Calu3 (cell line): ENCODE measurements around the gene SERPINE3. TPM values are rescaled to one million over a fixed set of nuclear protein-coding genes. Genes with fewer than 3 reads are reported as not detected.

ENCODE experiments used
- BruUV-seq: library from RNA; stranded (reverse); fragments of 400-500 nt; replicated peaks from 2 replicates; lab custom pipeline; 2021; lab: Mats Ljungman, UMichigan
- CTCF ChIA-PET: fragments of 300-600 bp; sonication (Branson Sonifier 250); formaldehyde crosslinking; loops from one replicate; lab custom pipeline; 2022; ENCODE audit warnings: antibody characterized with exemption; lab: Charles Lee
- DNase-seq: peaks from one replicate; pipeline ENCODE4 v3.0.0; 2022
- H3K27ac Mint-ChIP-seq: one replicate; pipeline ENCODE4 v1.8.0; 2022; ENCODE audit warnings: mixed read lengths; ENCODE audit not compliant: unreplicated experiment
- H3K27me3 Mint-ChIP-seq: one replicate; pipeline ENCODE4 v1.8.0; 2022; ENCODE audit warnings: mixed read lengths; ENCODE audit not compliant: unreplicated experiment
- H3K36me3 Mint-ChIP-seq: one replicate; pipeline ENCODE4 v1.8.0; 2022; ENCODE audit warnings: mild to moderate bottlenecking, moderate library complexity, mixed read lengths; ENCODE audit not compliant: insufficient read depth, unreplicated experiment
- H3K4me1 Mint-ChIP-seq: one replicate; pipeline ENCODE4 v1.8.0; 2022; ENCODE audit warnings: mild to moderate bottlenecking, low read depth, mixed read lengths; ENCODE audit not compliant: unreplicated experiment
- H3K4me3 Mint-ChIP-seq: one replicate; pipeline ENCODE4 v1.8.0; 2022; ENCODE audit warnings: mild to moderate bottlenecking, low read depth, moderate library complexity, mixed read lengths; ENCODE audit not compliant: unreplicated experiment
- H3K9me3 Mint-ChIP-seq: one replicate; pipeline ENCODE4 v1.8.0; 2022; ENCODE audit warnings: low read depth, mixed read lengths; ENCODE audit not compliant: unreplicated experiment
- intact Hi-C: fragments of 100-400 bp; cut with micrococcal nuclease; formaldehyde crosslinking; loops from one replicate; pipeline ENCODE4 v1.10.0; 2022; ENCODE audit not compliant: unreplicated experiment
- total RNA-seq: library from RNA; stranded (reverse); gene quantifications from 2 replicates; pipeline ENCODE4 v1.2.3, GENCODE V29; 2022
- TF ChIP-seq, protein P1 (sequence below): fragments of 200-600 bp; IDR thresholded peaks from one replicate; pipeline ENCODE4 v1.8.0; 2022; ENCODE audit warnings: antibody characterized with exemption; ENCODE audit not compliant: unreplicated experiment

SERPINE3 gene
- total RNA-seq, 1 experiment from 2014 or later: not detected

DNA sequence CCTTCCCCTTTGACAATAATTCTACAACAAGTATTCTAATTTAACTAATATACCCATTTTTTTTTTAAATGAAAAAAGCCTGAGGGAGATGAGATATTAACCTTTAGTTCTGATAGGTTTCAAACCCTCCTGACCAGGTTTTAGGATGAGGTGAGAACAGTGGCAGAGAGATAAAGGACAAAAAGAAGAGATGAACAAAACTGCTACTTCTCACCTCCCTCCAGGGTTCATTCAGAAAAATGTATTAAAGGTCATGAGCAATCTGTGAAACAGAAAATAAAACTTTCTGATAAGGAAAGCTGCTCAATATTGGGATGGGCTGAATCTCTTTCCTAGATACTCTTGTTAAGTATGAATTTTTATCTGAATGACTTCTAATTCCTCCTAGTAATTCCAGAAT lies 24.1 kb downstream of the SERPINE3 start:
- H3K4me1 Mint-ChIP-seq: no peaks in the 10 kb centered on the region
- no peak overlapping the region for H3K27ac Mint-ChIP-seq
- H3K4me3 Mint-ChIP-seq: no peak overlapping the region
- BruUV-seq: no TSS peak
- CTCF ChIA-PET: no interaction called here
- intact Hi-C loops: no loop called here
- no peak for DNase-seq
- H3K27me3 Mint-ChIP-seq: no peaks in the 10 kb centered on the region
- TF ChIP-seq, protein P1, sequence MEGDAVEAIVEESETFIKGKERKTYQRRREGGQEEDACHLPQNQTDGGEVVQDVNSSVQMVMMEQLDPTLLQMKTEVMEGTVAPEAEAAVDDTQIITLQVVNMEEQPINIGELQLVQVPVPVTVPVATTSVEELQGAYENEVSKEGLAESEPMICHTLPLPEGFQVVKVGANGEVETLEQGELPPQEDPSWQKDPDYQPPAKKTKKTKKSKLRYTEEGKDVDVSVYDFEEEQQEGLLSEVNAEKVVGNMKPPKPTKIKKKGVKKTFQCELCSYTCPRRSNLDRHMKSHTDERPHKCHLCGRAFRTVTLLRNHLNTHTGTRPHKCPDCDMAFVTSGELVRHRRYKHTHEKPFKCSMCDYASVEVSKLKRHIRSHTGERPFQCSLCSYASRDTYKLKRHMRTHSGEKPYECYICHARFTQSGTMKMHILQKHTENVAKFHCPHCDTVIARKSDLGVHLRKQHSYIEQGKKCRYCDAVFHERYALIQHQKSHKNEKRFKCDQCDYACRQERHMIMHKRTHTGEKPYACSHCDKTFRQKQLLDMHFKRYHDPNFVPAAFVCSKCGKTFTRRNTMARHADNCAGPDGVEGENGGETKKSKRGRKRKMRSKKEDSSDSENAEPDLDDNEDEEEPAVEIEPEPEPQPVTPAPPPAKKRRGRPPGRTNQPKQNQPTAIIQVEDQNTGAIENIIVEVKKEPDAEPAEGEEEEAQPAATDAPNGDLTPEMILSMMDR: no peak
- H3K9me3 Mint-ChIP-seq: no peaks in the 10 kb centered on the region
- H3K36me3 Mint-ChIP-seq: no peaks in the 10 kb centered on the region

DNA sequence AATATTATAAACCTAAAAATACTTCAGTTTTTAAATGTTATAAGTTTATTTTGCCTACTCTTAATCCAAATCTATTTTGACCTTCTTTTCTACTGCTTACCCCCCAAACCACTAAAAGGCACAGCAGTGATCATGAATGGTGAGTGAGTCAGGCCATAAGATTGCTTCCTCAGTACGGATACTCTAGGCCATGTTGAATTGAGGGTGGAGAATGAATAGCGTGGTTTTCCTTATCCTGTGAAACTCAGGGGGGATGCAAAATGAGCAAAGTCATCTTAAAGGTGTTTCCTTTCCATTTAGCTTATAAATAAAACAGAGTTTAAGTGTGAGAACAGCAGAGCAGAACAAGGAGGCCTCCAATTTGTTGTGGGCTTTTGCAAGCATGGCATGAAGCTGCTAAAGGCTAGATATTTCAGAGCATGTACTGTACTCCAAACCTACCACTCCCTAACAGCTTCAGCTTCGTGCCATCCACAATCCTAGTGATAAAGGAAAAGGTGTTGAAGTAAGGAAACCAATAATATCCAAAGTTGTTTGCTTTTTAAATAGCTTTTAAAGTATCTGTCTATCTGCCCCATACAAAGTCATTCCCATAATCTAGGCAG lies 25.0 kb downstream of the SERPINE3 start:
- Mint-ChIP-seq H3K9me3 (no peaks in the 10 kb centered on the region), H3K27me3 (no peaks in the 10 kb centered on the region), H3K36me3 (no peaks in the 10 kb centered on the region), H3K27ac (no peak overlapping the region), H3K4me1 (no peaks in the 10 kb centered on the region), H3K4me3 (no peak overlapping the region)
- BruUV-seq: no TSS peak
- intact Hi-C loops: no loop called here
- no peak for DNase-seq
- TF ChIP-seq, protein P1: no peak
- CTCF ChIA-PET: no interaction called here

DNA sequence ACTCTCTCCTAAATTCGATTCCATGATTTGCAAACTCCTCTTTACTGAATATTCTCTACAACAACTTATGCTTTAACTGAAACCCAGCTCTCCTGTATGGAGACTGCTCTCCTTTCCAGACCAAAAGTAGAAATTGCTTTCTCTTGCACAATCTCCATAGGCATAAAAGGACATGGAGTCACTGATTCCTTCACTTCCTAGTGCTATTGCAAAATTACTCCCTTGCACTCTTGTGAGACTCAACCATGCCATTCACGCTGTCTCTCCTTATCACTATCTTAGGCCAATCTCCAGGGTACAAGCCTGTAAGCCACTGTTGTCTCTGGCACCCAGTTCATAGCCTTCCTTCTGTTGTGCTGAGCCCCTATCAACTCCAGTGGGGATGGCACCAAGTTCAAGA lies 30.6 kb downstream of the SERPINE3 start:
- intact Hi-C loops: no loop called here
- H3K9me3 Mint-ChIP-seq: no peaks in the 10 kb centered on the region
- H3K36me3 Mint-ChIP-seq: no peaks in the 10 kb centered on the region
- no peak overlapping the region for H3K27ac Mint-ChIP-seq
- CTCF ChIA-PET: no interaction called here
- H3K4me3 Mint-ChIP-seq: no peak overlapping the region
- H3K27me3 Mint-ChIP-seq: no peaks in the 10 kb centered on the region
- H3K4me1 Mint-ChIP-seq: no peaks in the 10 kb centered on the region
- DNase-seq: no peak
- no TSS peak for BruUV-seq
- TF ChIP-seq, protein P1: no peak

DNA sequence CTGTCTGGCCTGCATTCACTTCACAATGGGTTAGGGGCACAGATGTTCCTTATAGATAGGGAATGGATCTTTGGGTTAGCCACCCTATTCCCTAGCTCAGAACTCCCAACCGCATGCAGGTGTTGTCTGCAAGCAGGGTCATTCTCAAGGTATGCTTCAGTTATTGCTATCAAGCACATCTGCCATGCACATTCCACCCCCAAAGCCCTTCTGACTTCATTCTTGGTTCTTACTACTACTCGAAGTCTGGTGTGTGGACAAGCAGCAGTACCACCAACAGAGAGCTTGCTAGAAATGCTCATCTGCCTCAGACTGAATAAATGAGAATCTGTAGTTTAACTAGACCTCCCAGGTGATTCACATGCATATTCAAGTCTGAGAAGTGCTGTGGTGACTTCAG lies 31.3 kb downstream of the SERPINE3 start:
- intact Hi-C loops: no loop called here
- Mint-ChIP-seq H3K9me3 (no peaks in the 10 kb centered on the region), H3K27ac (no peak overlapping the region), H3K4me1 (no peaks in the 10 kb centered on the region), H3K4me3 (no peak overlapping the region), H3K36me3 (peaks cover 5% of the 10 kb centered on the region), H3K27me3 (no peaks in the 10 kb centered on the region)
- DNase-seq: no peak
- no TSS peak for BruUV-seq
- CTCF ChIA-PET: no interaction called here
- TF ChIP-seq, protein P1: no peak
